ENCODE results near the gene CREB5. TPM values are rescaled to one million over a fixed set of nuclear protein-coding genes. Genes with fewer than 3 reads are reported as not detected.

Gene CREB5
- total and polyA plus RNA-seq, 7 donors = 0.80 to 42.1 (median 4.6) TPM

GRCh38 chr7:28865601-28866144 is 453.4 kb downstream of the CREB5 start:
- DNase-seq = no peak
- H3K4me1 ChIP-seq = peaks cover 0 to 9% (median 0%) of the 10 kb centered on the region in 4 donors
- TF ChIP-seq EP300 (IDR thresholded peaks at IDR 0.05) = no peak
- no peak for TF ChIP-seq POLR2A (IDR thresholded peaks at IDR 0.05)
- TF ChIP-seq, protein P1, sequence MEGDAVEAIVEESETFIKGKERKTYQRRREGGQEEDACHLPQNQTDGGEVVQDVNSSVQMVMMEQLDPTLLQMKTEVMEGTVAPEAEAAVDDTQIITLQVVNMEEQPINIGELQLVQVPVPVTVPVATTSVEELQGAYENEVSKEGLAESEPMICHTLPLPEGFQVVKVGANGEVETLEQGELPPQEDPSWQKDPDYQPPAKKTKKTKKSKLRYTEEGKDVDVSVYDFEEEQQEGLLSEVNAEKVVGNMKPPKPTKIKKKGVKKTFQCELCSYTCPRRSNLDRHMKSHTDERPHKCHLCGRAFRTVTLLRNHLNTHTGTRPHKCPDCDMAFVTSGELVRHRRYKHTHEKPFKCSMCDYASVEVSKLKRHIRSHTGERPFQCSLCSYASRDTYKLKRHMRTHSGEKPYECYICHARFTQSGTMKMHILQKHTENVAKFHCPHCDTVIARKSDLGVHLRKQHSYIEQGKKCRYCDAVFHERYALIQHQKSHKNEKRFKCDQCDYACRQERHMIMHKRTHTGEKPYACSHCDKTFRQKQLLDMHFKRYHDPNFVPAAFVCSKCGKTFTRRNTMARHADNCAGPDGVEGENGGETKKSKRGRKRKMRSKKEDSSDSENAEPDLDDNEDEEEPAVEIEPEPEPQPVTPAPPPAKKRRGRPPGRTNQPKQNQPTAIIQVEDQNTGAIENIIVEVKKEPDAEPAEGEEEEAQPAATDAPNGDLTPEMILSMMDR (IDR thresholded peaks at IDR 0.05) = no peak
- no peak for TF ChIP-seq POLR2AphosphoS5 (IDR thresholded peaks at IDR 0.05)
- H3K4me3 ChIP-seq = no peak overlapping the region
- no peaks in the 10 kb centered on the region for H3K36me3 ChIP-seq
- WGBS, 2 donors = 77 to 87% methylated on average over 6 of the region's 6 CpGs
- no peaks in the 10 kb centered on the region for H3K9me3 ChIP-seq
- no peaks in the 10 kb centered on the region for H3K27me3 ChIP-seq
- H3K27ac ChIP-seq = no peak overlapping the region
- intact Hi-C loops (cut with DNase I) = no loop called here

- intact Hi-C loops (cut with DNase I) = no loop called here
- 70 to 86% methylated on average over 2 of the region's 2 CpGs for WGBS, 2 donors
- TF ChIP-seq, protein P1 (IDR thresholded peaks at IDR 0.05) = no peak
- TF ChIP-seq EP300 (IDR thresholded peaks at IDR 0.05) (no peak), POLR2A (IDR thresholded peaks at IDR 0.05) (no peak)
Observed at GRCh38 chr7:28868712-28869111, 456.4 kb downstream of the CREB5 start.

GRCh38 chr7:28871077-28871476 is 458.8 kb downstream of the CREB5 start:
- Histone ChIP-seq H3K9me3 (no peaks in the 10 kb centered on the region), H3K4me1 (no peaks in the 10 kb centered on the region), H3K4me3 (no peak overlapping the region), H3K27ac (no peak overlapping the region), H3K27me3 (no peaks in the 10 kb centered on the region), H3K36me3 (no peaks in the 10 kb centered on the region)
- TF ChIP-seq, protein P1 (IDR thresholded peaks at IDR 0.05) = no peak
- TF ChIP-seq POLR2AphosphoS5 (IDR thresholded peaks at IDR 0.05) = no peak
- no peak for TF ChIP-seq POLR2A (IDR thresholded peaks at IDR 0.05)
- no peak for TF ChIP-seq EP300 (IDR thresholded peaks at IDR 0.05)
- DNase-seq = no peak
- intact Hi-C loops (cut with DNase I) = no loop called here
- WGBS, 2 donors = 94 to 96% methylated on average over 2 of the region's 2 CpGs

More at GRCh38 chr7:28868712-28869111, 456.4 kb downstream of the CREB5 start:
- no peaks in the 10 kb centered on the region for H3K36me3 ChIP-seq
- no peaks in the 10 kb centered on the region for H3K27me3 ChIP-seq
- no peaks in the 10 kb centered on the region for H3K9me3 ChIP-seq
- no peak for DNase-seq
- H3K27ac ChIP-seq = no peak overlapping the region
- no peak overlapping the region for H3K4me3 ChIP-seq
- H3K4me1 ChIP-seq = peaks cover 0 to 9% (median 0%) of the 10 kb centered on the region in 4 donors

- Histone ChIP-seq H3K27ac (no peak overlapping the region), H3K4me1 (no peaks in the 10 kb centered on the region), H3K9me3 (no peaks in the 10 kb centered on the region), H3K4me3 (no peak overlapping the region), H3K27me3 (no peaks in the 10 kb centered on the region), H3K36me3 (no peaks in the 10 kb centered on the region)
- intact Hi-C loops (cut with DNase I) = no loop called here
- no peak for TF ChIP-seq POLR2A (IDR thresholded peaks at IDR 0.05)
- TF ChIP-seq, protein P1 (IDR thresholded peaks at IDR 0.05) = no peak
- TF ChIP-seq EP300 (IDR thresholded peaks at IDR 0.05) = no peak
- TF ChIP-seq POLR2AphosphoS5 (IDR thresholded peaks at IDR 0.05) = no peak
- no peak for DNase-seq
Observed at GRCh38 chr7:28871631-28872030, 459.3 kb downstream of the CREB5 start.

DNA sequence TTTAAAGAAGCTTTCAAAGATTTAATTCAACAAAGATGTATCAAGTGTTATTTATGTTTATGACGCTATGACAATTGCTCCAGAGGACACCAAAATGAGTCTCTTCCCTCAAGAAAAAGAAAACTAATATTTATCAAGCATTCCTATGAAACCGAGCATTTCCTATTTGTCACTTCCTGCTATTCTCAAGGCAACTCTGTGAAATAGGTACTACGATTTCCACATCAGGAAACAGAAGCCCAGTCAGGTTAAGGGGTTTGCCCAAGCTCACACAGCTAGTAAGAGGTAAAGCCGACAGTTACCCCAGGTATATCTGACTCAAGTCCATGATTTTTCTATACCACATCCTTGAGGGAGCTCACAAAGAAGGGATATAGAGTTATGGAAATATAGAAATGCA is 459.9 kb downstream of the CREB5 start:
- DNase-seq = no peak
- TF ChIP-seq, protein P1 (IDR thresholded peaks at IDR 0.05) = no peak

More for the DNA sequence above, 459.9 kb downstream of the CREB5 start:
- H3K9me3 ChIP-seq = no peaks in the 10 kb centered on the region
- no peaks in the 10 kb centered on the region for H3K36me3 ChIP-seq
- no peaks in the 10 kb centered on the region for H3K27me3 ChIP-seq
- H3K4me1 ChIP-seq = no peaks in the 10 kb centered on the region
- 82 to 83% methylated on average over 4 of the region's 4 CpGs for WGBS, 2 donors
- intact Hi-C loops (cut with DNase I) = no loop called here
- H3K27ac ChIP-seq = no peak overlapping the region
- no peak overlapping the region for H3K4me3 ChIP-seq
